Measurements from ENCODE around the gene TMEM140. TPM values are rescaled to one million over a fixed set of nuclear protein-coding genes. Genes with fewer than 3 reads are reported as not detected.

The TMEM140 gene
- total RNA-seq, 1 experiment from 2014 or later, result 0.92 TPM

DNA sequence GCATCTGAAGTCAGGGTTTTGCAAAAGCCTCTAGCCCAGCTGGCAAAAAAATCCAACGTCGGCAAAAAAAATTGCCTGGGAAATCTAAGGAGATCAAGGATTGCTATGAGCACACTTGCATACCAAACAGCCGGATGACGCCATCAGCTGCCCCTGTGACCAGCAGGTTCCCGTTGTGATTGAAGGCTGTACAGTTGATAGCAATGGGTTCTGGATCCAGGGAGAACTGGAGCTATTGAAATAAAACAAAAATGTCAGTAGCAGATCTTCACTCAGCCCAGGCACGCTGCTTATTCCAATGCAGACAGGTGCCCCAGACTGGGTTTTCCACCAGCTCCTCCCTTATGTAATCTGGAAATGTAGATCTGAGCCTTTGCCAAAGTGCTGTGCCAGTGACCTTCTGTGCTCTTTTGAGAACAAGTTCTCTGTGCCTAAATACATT is 41.4 kb downstream of the TMEM140 start:
- Histone ChIP-seq H3K9me3 (ENCODE audit: insufficient read depth, low read depth) (no peaks in the 10 kb centered on the region), H3K4me3 (no peak overlapping the region), H3K4me1 (replicated peaks; ENCODE audit: insufficient read depth) (no peaks in the 10 kb centered on the region), H2AFZ (no peak overlapping the region), H3K36me3 (ENCODE audit: low read depth) (no peaks in the 10 kb centered on the region), H4K20me1 (ENCODE audit: insufficient read depth) (no peaks in the 10 kb centered on the region), H3K27me3 (ENCODE audit: insufficient read depth, low read depth) (no peaks in the 10 kb centered on the region), H3K79me2 (ENCODE audit: low read depth) (no peaks in the 10 kb centered on the region), H3K4me2 (no peak overlapping the region), H3K27ac (no peak overlapping the region), H3K9me2 (ENCODE audit: insufficient read depth) (no peaks in the 10 kb centered on the region), H3F3A (ENCODE audit: insufficient read depth, low read depth) (no peaks in the 10 kb centered on the region)
- TF ChIP-seq EZH2 (IDR thresholded peaks at IDR 0.05; ENCODE audit: low read depth), result no peak
- TF ChIP-seq, protein P1, sequence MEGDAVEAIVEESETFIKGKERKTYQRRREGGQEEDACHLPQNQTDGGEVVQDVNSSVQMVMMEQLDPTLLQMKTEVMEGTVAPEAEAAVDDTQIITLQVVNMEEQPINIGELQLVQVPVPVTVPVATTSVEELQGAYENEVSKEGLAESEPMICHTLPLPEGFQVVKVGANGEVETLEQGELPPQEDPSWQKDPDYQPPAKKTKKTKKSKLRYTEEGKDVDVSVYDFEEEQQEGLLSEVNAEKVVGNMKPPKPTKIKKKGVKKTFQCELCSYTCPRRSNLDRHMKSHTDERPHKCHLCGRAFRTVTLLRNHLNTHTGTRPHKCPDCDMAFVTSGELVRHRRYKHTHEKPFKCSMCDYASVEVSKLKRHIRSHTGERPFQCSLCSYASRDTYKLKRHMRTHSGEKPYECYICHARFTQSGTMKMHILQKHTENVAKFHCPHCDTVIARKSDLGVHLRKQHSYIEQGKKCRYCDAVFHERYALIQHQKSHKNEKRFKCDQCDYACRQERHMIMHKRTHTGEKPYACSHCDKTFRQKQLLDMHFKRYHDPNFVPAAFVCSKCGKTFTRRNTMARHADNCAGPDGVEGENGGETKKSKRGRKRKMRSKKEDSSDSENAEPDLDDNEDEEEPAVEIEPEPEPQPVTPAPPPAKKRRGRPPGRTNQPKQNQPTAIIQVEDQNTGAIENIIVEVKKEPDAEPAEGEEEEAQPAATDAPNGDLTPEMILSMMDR (conservative IDR thresholded peaks at IDR 0.05), result no peak
- BruUV-seq (replicated peaks), result no TSS peak
- ChIA-PET POLR2A (ENCODE audit: unreplicated experiment) (no interaction called here), CTCF (no interaction called here)
- no peak for DNase-seq
- intact Hi-C loops (cut with micrococcal nuclease; ENCODE audit: unreplicated experiment), result no loop called here

DNA sequence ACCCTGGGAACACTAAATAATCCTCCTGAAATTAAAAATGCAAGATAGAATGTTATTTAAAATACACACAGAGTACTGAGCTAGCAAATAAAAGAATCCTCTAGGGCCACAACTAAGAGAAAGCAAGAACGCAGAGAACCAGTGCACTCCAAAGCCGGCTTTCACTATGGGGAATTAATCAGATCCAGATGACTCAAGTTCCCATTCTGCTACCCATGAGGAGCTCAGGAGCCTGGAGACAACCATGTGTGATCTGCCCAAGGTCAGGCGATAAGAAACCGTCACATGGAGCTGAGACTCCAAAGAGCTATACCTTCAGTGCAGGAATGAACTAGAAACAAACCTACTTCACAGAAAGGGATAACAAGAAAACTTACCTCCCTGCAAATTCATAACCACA is 42.1 kb downstream of the TMEM140 start:
- DNase-seq, result no peak
- no TSS peak for BruUV-seq (replicated peaks)
- TF ChIP-seq, protein P1 (conservative IDR thresholded peaks at IDR 0.05), result no peak
- no peak for TF ChIP-seq EZH2 (IDR thresholded peaks at IDR 0.05; ENCODE audit: low read depth)
- Histone ChIP-seq H3F3A (ENCODE audit: insufficient read depth, low read depth) (no peaks in the 10 kb centered on the region), H3K4me1 (replicated peaks; ENCODE audit: insufficient read depth) (no peaks in the 10 kb centered on the region), H3K27ac (no peak overlapping the region), H3K9me3 (ENCODE audit: insufficient read depth, low read depth) (no peaks in the 10 kb centered on the region), H3K36me3 (ENCODE audit: low read depth) (no peaks in the 10 kb centered on the region), H3K4me2 (no peak overlapping the region), H2AFZ (no peak overlapping the region), H3K9me2 (ENCODE audit: insufficient read depth) (no peaks in the 10 kb centered on the region), H3K27me3 (ENCODE audit: insufficient read depth, low read depth) (no peaks in the 10 kb centered on the region), H3K4me3 (no peak overlapping the region), H4K20me1 (ENCODE audit: insufficient read depth) (no peaks in the 10 kb centered on the region), H3K79me2 (ENCODE audit: low read depth) (no peaks in the 10 kb centered on the region)
- intact Hi-C loops (cut with micrococcal nuclease; ENCODE audit: unreplicated experiment), result no loop called here
- ChIA-PET CTCF (no interaction called here), POLR2A (ENCODE audit: unreplicated experiment) (interaction anchor here (0.6 kb wide), 1 partner anchor 15 kb away, joined by 5 read pairs; no protein-coding TSS in a partner anchor)

DNA sequence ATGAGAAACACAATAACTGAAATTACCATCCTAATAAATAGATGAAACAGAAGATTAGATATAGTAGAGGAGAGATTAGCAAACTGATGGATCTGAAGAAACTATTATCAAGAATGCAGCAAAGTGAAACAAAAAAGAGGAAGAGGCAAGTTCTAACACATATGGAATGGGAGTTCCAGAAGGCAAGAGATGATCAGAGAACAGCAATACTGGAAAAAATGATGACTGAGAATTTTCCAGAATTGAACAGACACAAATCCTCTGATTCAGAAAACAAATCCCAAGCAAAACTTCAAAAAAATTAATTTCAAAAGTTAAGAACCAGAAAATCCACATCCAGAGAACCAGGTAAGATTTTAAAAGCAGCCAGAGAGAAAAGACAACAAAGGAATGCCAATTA is 42.8 kb downstream of the TMEM140 start:
- Histone ChIP-seq H3F3A (ENCODE audit: insufficient read depth, low read depth) (no peaks in the 10 kb centered on the region), H2AFZ (no peak overlapping the region), H3K79me2 (ENCODE audit: low read depth) (no peaks in the 10 kb centered on the region), H3K27ac (no peak overlapping the region), H3K9me3 (ENCODE audit: insufficient read depth, low read depth) (no peaks in the 10 kb centered on the region), H3K9me2 (ENCODE audit: insufficient read depth) (no peaks in the 10 kb centered on the region), H3K4me2 (no peak overlapping the region), H3K36me3 (ENCODE audit: low read depth) (no peaks in the 10 kb centered on the region), H3K27me3 (ENCODE audit: insufficient read depth, low read depth) (no peaks in the 10 kb centered on the region), H3K4me3 (no peak overlapping the region), H3K4me1 (replicated peaks; ENCODE audit: insufficient read depth) (no peaks in the 10 kb centered on the region), H4K20me1 (ENCODE audit: insufficient read depth) (no peaks in the 10 kb centered on the region)
- TF ChIP-seq, protein P1 (conservative IDR thresholded peaks at IDR 0.05), result no peak
- no peak for TF ChIP-seq EZH2 (IDR thresholded peaks at IDR 0.05; ENCODE audit: low read depth)
- ChIA-PET CTCF (no interaction called here), POLR2A (ENCODE audit: unreplicated experiment) (interaction anchor here (0.7 kb wide), 1 partner anchor 193 kb away, joined by 7 read pairs; no protein-coding TSS in a partner anchor)
- no TSS peak for BruUV-seq (replicated peaks)
- intact Hi-C loops (cut with micrococcal nuclease; ENCODE audit: unreplicated experiment), result no loop called here
- DNase-seq, result no peak
